ENCODE results near the gene HOXC13. TPM values are rescaled to one million over a fixed set of nuclear protein-coding genes. Genes with fewer than 3 reads are reported as not detected.

HOXC13 gene
- total and polyA plus RNA-seq, 2 of the 13 experiments (the other 11 are each of a cell fraction or from before 2014, with no cell fraction given): 0.07 TPM; not detected in 1

- no peak for TF ChIP-seq ZXDC (CRISPR knock-in tag; IDR thresholded peaks at IDR 0.05)
- TF ChIP-seq GABPA (IDR thresholded peaks at IDR 0.05; ENCODE audit: low read depth, low read length): no peak
- TF ChIP-seq GABPA (CRISPR knock-in tag; IDR thresholded peaks at IDR 0.05; ENCODE audit: low read depth): no peak
- no peak for TF ChIP-seq HNRNPK (IDR thresholded peaks at IDR 0.05; ENCODE audit: low read depth, low read length, poor library complexity, severe bottlenecking)
- TF ChIP-seq TERF1 (CRISPR knock-in tag; IDR thresholded peaks at IDR 0.05): no peak
- TF ChIP-seq JDP2 (CRISPR knock-in tag; IDR thresholded peaks at IDR 0.05; ENCODE audit: borderline replicate concordance): no peak
- TF ChIP-seq BCL3 (CRISPR knock-in tag; IDR thresholded peaks at IDR 0.05): no peak
- no peak for TF ChIP-seq TBX3 (IDR thresholded peaks at IDR 0.05; ENCODE audit: borderline replicate concordance)
- TF ChIP-seq MIER2 (CRISPR knock-in tag; IDR thresholded peaks at IDR 0.05): no peak
- TF ChIP-seq SRSF9 (IDR thresholded peaks at IDR 0.05; ENCODE audit: borderline replicate concordance, insufficient read depth, low read depth, low read length, poor library complexity, severe bottlenecking): no peak
- TF ChIP-seq SIN3B (IDR thresholded peaks at IDR 0.05; ENCODE audit: low read length): no peak
- no peak for TF ChIP-seq HIVEP1 (CRISPR knock-in tag; IDR thresholded peaks at IDR 0.05)
- no peak for TF ChIP-seq ZFP90 (CRISPR knock-in tag; IDR thresholded peaks at IDR 0.05; ENCODE audit: borderline replicate concordance)
- no peak for TF ChIP-seq ZSCAN31 (CRISPR knock-in tag; IDR thresholded peaks at IDR 0.05; ENCODE audit: low read depth)
- no peak for TF ChIP-seq ZNF883 (CRISPR knock-in tag; IDR thresholded peaks at IDR 0.05; ENCODE audit: not compliant biosample characterization)
- no peak for TF ChIP-seq ZNF460 (CRISPR knock-in tag; IDR thresholded peaks at IDR 0.05; ENCODE audit: borderline replicate concordance)
- no peak for TF ChIP-seq ZNF468 (CRISPR knock-in tag; IDR thresholded peaks at IDR 0.05)
- no peak for TF ChIP-seq ATF1 (CRISPR knock-in tag; IDR thresholded peaks at IDR 0.05)
These were observed 44.9 kb downstream of the HOXC13 start (continued) for GRCh38 chr12:53983568-53983949.

Data from HepG2 (cell line).